ENCODE results near the gene MESP2. TPM values are rescaled to one million over a fixed set of nuclear protein-coding genes. Genes with fewer than 3 reads are reported as not detected.

Gene MESP2, protein sequence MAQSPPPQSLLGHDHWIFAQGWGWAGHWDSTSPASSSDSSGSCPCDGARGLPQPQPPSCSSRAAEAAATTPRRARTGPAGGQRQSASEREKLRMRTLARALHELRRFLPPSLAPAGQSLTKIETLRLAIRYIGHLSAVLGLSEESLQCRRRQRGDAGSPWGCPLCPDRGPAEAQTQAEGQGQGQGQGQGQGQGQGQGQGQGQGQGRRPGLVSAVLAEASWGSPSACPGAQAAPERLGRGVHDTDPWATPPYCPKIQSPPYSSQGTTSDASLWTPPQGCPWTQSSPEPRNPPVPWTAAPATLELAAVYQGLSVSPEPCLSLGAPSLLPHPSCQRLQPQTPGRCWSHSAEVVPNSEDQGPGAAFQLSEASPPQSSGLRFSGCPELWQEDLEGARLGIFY
- not detected in 2 replicates for total RNA-seq

DNA sequence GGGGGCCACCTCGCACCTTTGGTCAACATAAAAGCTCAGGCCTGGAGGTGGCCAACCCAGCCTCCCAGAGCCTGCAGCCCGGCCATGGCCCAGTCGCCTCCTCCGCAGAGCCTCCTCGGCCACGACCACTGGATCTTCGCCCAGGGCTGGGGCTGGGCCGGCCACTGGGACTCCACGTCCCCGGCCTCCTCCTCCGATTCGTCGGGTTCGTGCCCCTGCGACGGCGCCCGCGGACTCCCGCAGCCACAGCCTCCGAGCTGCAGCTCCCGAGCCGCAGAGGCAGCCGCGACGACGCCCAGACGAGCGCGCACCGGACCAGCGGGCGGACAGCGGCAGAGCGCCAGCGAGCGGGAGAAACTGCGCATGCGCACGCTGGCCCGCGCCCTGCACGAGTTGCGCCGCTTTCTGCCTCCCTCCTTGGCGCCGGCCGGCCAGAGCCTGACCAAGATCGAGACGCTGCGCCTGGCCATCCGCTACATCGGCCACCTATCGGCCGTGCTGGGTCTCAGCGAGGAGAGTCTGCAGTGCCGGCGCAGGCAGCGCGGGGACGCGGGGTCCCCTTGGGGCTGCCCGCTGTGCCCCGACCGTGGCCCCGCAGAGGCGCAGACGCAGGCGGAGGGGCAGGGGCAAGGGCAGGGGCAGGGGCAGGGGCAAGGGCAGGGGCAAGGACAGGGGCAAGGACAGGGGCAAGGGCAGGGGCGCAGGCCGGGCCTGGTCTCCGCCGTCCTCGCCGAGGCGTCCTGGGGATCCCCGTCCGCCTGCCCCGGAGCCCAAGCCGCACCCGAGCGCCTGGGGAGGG is at the start of gene MESP2:
MESP2 (plus strand) TSS at position 59 of the 799 bp plus-strand sequence; CDS start at position 85, 26 bp downstream.
- intact Hi-C loops (cut with micrococcal nuclease) = no loop called here

DNA sequence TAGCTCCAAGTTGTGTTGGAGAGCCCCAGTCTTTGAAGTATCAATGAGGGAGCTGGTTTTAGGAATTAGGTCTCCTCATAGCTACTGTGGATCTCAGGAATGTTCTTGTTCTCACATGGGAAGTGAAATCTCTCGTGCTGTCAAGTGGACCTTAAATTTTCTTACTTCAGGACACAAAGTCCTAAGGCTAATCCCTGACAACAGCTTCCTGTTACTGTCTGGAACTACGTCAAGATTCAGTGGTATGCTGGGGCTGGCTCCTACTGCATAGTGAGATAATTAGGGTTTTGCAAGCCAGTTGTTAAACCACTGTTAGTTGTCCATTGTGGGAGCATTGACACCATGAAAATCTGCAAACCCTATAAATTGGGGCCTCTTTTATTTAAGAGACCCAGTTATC is 47.9 kb upstream of the MESP2 start:
- intact Hi-C loops (cut with micrococcal nuclease) = no loop called here

DNA sequence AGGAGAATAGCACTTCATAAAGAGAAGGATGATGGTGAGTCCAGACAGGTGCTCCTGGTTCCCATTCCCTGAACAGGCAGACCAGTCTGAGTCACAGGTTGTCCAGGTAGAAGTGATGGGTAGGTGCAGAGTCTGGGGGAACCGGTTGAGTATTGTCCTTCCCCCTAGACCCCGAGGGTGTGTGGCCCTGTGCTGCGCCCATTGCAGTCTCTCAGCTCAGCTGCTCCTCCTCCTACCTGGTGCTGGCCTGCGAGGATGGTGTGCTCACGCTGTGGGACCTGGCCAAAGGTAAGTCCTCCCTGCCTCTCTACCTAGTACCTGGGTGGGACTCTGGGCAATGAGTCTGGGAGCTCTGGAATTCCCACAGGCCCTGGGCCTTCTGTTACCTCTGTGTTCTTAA is 44.9 kb upstream of the MESP2 start:
- intact Hi-C loops (cut with micrococcal nuclease) = no loop called here

DNA sequence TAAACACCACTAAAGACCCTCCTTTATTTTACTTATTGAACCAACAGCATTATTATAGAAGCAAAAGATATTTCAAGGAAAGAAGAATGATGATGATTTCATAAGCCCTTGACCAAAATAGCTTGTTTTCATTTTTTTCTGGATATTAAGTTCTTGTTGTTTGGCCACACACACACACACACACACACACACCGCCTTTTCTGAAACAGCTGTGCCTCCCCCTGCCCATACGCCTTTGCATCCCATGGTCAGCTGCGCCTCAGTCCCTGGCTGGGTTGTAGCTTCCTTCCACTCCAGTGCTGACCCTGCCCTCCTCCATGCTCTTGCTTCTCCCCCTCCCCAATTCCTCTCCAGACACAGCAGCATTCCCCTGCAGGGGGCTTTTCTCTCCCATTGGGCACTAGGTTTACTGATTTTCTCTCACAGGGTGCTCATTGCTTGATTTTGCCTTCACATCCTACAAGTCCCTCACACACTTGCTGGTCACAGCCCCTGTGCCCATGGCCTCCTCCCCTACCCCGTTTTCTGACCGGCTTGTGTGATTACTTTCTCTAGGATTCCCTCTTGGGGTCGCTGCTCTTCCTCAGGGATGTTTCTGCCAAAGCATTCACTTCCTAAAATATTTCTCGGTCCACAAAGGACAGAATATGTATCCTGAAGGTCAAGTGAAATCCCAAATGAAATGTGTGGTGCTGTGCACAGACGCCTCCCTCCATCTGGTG is 43.5 kb upstream of the MESP2 start:
- intact Hi-C loops (cut with micrococcal nuclease) = no loop called here

DNA sequence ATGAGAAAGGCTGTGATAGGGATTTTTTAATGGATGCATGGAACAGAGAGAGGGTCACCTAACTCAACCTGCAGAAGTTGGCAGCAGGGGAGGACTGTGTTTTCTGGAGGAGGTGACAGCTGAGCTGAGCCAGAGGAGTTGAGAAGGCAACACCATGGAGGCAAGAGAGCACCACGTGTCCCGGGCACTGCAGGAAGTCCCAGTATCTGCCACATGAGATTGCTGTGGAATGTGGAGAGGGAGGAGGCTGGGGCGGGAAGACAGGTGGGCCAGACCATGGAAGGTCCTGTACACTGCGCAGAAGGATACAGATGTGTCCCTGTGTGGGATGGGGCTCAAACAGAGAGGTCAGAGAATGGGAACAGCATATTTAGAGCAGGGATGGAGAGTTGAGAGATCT is 40.4 kb upstream of the MESP2 start:
- intact Hi-C loops (cut with micrococcal nuclease) = no loop called here

DNA sequence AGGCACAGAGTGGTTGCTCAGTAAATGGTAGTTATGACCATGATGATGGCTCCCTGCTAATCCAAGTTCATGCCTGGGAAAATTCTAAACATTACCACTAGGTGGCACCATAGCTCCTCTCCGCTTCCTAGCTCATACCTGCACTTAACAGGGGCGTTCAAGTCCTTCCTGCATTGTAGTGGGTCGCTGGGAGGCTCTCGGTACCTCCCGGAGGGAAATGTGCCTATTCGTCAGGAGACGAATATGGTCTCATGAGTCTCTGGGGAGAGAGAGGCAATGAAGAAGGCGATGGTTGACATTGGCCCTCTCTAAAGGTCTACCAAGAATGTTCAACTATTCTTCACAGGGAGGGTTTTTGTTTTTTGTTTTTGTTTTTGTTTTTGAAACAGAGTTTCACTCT is 36.0 kb upstream of the MESP2 start:
- intact Hi-C loops (cut with micrococcal nuclease) = loop anchor here (1.0 kb wide), 2 partner anchors 135 to 331 kb away; no protein-coding TSS in a partner anchor

DNA sequence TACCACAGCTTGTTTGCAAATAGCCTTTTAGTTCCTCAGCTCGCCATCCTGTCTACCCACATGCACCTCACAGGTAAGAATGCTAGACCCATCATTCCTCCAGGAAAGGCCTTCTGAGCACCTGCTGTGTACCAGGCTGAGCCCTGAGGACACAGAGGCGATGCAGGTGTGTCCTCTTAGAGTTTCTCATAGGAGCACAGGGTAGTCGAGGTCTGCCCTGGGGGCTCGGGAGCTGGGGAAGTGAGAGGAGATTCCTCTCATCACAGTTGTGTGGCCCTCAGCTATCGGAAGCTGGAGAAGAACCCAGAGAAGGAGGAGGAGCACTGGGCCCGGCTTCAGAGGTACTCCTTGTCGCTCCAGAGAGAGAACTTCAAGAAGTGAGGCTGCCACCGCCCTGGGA is 33.1 kb upstream of the MESP2 start:
- intact Hi-C loops (cut with micrococcal nuclease) = no loop called here

DNA sequence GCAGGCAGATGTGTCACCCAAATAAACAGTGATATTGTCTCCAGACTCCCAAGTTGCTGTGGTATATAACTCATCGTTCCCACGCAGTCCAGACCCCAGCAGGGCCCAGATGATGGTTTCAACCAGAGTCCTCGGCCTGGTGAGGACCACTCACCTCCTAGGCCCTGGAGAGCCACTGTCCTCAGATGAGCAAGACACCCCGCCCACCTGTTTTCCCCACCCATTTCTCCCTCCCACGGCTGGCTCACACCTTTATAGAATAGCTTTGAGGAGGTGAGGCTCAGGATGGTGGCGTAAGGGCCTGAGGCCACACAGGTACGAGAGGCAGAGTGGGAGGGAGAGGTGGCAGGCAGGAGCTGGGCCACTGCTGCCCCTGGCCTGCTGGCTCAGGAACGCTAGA is 32.5 kb upstream of the MESP2 start:
- intact Hi-C loops (cut with micrococcal nuclease) = no loop called here

DNA sequence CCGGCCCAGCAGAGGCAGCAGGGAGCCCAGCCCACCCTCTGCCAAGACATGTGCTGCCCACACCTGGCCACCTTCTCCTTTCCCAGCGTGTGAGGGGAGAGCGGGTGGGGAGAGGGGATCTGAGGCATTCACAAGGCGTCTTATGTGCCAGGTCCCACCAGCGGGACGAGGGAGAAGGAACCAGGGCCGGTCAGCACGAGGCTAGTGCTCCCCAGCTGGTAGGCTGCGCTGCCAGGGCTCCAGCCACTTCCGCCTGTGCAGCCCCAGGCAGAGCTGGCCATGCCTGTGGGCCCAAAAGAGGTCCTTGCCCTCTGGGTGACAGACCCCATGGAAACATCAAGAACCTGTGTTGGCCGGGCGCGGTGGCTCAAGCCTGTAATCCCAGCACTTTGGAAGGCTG is 31.0 kb upstream of the MESP2 start:
- intact Hi-C loops (cut with micrococcal nuclease) = no loop called here

DNA sequence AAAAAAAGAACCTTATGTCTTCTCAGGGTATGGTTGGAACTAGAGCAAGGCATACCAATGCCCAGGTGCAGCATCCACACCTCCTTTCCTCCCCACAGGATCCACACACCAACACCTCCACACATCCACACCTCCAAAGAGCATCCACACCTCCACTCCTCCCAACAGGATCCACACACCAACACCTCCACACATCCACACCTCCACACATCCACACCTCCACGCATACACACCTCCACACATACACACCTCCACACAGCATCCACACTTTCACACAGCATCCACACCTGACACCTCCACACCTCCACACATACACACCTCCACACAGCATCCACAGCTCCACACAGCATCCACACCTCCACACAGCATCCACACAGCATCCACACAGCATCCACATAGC is 30.4 kb upstream of the MESP2 start:
- intact Hi-C loops (cut with micrococcal nuclease) = no loop called here

DNA sequence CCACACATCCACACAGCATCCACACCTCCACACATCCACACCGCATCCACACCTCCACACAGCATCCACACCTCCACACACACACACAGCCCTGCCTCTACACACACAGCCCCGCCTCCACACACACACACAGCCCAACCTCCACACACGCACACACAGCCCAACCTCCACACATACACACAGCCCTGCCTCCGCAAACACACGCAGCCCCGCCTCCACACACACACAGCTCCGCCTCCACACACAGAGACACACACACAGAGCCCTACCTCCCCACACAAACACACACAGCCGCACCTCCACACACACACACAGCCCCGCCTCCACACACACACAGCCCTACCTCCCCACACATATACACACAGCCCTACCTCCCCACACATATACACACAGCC is 29.7 kb upstream of the MESP2 start:
- intact Hi-C loops (cut with micrococcal nuclease) = no loop called here

DNA sequence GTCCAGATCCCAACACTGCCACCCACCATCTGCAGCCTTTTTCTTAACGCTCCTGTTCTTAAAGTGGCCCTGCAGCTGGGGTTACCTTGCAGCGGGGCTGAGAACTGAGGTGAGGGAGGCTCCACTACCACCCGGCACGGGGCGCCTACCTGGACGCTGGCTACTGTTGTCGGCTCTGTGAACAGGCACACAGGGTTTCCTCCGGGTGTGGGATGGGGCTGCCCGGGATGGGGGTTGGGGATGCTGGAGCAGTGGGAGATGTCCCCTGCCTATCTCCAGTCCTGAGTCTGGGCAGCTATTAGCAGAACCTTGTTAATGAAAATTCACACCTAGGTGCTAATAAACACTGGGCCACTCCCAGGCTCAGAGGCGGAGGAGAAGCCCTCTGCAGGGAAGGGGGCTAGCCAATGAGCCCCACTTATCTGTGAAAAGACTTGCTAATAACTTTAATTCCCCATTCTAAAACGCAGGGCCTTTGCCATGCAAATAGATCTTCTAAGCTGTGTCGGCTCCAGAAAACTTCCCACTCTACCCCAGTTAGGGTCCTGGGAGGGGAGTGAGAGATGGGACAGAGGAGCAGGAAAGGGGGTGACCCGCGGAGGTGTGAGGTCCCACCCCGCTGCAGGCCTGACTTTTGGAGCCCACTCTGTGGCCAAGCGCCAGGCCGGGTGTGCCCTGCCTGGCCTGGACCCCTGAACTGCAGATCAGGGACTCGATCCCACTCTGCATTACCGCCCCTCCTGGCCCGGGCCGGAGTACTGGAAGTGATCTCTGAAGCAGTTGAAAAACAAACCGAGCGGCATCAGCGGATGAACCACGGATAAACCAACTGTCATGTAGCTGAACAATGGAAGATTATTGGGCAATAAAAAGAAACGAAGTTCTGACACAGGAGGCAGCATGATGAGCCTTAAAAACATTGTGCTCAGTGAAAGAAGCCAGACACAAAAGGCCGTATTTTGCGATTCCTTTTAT is 28.1 kb upstream of the MESP2 start:
- intact Hi-C loops (cut with micrococcal nuclease) = no loop called here

DNA sequence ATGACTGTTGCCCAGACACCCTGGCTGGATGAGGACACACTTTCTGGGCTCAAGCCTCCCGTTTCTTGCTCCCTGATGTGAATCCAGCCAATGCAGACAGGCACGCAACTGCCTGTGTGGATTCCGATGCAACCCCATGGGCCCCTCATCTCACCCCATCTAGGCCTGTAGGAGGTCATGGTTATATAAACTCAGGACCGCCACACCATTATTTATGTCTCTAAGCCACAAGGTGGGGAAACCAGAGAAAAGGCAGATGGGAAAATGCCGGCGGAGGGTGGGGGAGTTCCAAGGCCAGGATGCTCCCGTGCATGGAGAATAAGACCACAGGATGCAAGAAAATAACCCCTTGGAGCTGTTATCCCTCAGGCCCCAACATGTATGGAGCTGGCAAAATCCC is 27.1 kb upstream of the MESP2 start:
- intact Hi-C loops (cut with micrococcal nuclease) = no loop called here

DNA sequence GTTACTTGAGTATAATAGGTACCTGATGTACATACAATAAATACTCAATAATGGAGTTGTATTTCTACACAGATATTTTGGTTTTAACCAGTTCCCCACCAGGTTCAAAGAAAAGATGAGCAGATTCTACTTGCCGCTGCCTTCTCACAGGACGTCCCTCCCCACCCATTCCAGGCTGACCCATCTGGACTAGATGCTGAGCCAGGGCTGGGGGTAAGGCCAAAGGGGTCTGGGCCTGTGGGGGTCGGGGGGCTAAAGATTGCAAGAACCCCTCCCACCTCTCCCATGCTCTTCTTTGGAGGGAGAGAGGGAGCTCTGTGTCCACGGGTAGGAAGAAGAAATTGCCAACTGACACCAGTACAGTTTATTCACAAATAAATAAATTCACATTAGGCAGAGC is 26.6 kb upstream of the MESP2 start:
- intact Hi-C loops (cut with micrococcal nuclease) = no loop called here

DNA sequence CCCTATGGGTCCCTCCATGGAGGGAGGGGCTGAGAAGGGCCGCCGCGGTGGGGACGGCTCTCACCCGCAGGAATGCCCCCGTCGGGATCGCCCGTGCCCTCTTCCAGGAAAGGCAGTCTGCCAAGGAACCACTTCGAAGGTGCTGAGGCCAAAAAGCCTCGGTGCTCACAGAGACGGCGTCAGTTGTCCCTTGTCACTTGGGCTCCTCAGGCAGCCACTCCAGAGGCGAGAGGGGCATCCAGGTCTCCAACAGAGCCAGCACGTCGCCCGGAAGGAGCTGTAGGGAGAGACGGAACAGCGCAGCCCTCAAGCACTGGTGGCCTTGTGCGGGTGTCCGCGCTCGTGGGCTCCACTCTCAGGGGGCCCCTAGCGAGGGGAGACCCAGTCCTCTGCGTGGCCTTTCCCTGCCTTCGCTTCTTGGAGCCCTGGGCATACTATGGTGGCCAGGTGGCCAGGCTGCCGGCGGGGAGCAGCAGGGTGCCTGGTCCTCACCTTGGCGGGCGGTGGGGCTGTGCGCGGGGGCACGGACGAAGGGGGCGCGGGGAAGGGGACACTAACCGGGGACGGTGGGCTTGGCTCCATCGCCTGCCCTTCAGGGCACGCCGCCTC is 26.1 kb upstream of the MESP2 start:
- intact Hi-C loops (cut with micrococcal nuclease) = loop anchor here (2.0 to 5.0 kb wide), 2 partner anchors 59 to 142 kb away; partner anchors contain the start of genes AP3S2, PEX11A and WDR93

DNA sequence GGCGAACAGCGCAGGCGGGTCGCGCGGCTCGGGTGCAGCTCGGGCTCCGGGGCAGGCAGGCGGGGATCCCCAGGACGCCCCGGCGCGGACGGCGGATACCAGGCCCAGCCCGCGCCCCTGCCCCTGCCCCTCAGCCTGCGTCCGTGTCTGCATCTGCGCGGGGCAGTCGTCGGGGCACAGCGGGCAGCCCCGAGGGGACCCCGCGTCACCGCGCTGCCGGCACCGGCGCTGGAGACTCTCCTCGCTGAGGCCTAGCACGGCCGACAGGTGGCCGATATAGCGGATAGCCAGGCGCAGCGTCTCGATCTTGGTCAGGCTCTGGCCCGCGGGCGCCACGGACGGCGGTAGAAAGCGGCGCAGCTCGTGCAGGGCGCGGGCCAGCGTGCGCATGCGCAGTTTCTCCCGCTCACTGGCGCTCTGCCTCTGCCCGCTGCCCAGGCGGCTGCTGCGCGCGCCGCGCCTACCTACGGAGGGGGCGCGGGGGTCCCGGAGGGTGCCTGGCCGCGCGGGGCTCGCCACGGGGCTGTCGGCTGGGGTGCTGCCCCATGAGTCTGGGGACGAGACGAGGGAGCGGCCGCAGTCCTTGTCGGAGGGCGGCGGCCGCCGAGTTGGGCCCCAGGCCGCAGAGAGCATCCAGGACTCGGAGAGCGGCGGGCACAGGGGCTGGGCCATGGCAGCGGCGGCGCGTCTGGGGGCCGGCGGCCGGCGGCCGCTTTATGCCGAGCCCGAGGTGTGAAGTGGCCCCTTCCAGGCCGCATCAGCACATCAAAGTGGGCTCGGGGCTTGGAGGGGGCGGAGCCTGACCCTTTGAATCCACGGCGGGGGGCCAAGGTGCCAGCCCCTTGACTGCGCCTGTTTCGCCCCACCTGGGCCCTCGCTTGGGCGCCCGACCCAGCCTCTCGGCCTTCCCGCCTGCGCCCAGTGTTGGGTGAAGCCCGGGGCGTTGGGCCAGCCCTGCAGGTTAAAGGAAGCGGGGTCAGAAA is 25.3 kb upstream of the MESP2 start, which contains the start of gene MESP1:
MESP1 (minus strand) TSS at position 690 of the 983 bp plus-strand sequence; CDS start at position 672, 18 bp downstream.
- intact Hi-C loops (cut with micrococcal nuclease) = loop anchor here (2.0 to 5.0 kb wide), 2 partner anchors 60 to 141 kb away; partner anchors contain the start of genes AP3S2, PEX11A and WDR93

DNA sequence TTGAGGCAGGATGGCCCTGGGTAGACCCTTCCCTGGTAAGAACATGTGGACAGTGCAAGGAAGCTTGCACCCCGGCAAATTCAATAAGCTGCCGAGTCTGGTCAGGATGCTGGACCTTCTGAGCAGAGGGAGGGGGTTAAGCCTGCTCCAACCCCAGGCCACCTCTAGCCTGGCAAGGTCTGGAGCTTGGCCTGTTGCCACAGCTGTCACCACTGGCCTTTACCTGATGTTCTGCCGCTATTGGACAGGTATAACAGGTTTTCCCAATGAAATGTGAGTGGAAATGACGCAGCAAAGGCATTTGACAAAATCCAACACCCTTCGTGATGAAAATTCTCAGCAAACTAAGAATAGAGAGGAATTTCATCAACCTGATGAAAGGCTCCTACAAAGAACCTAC is 24.4 kb upstream of the MESP2 start:
- intact Hi-C loops (cut with micrococcal nuclease) = loop anchor here (2.0 to 5.0 kb wide), 2 partner anchors 61 to 141 kb away; partner anchors contain the start of genes AP3S2, PEX11A and WDR93

DNA sequence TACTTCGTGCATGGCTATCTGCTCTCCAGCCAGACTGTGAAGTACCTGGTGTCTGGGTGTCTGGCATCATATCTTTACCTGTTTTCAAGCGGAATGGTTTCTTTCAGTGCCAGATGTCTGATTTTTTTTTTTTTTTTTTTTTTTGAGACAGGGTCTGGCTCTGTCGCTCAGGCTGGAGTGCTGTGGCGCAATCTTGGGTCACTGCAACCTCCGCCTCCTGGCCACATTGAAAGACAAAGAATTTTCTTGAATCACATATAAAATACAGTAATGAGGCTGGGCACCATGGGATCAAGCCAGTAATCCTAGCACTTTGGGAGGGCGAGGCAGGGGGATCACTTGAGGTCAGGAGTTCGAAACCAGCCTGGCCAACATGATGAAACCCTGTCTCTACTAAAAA is 22.3 kb upstream of the MESP2 start:
- intact Hi-C loops (cut with micrococcal nuclease) = loop anchor here (5.0 kb wide), 1 partner anchor 138 kb away; the partner anchor contains the start of gene AP3S2

Measured in T-helper 2 cell treated with Interferon-gamma antibody and Interleukin-4, amounts not matched to agents 100 ng/mL and 5 ng/mL, for 36 hours (primary cell).